ENCODE results near the gene TCEAL7. TPM values are rescaled to one million over a fixed set of nuclear protein-coding genes. Genes with fewer than 3 reads are reported as not detected.

TCEAL7 gene
- total and polyA plus RNA-seq, 11 donors, result 1.5 to 5.8 (median 3.1) TPM

DNA sequence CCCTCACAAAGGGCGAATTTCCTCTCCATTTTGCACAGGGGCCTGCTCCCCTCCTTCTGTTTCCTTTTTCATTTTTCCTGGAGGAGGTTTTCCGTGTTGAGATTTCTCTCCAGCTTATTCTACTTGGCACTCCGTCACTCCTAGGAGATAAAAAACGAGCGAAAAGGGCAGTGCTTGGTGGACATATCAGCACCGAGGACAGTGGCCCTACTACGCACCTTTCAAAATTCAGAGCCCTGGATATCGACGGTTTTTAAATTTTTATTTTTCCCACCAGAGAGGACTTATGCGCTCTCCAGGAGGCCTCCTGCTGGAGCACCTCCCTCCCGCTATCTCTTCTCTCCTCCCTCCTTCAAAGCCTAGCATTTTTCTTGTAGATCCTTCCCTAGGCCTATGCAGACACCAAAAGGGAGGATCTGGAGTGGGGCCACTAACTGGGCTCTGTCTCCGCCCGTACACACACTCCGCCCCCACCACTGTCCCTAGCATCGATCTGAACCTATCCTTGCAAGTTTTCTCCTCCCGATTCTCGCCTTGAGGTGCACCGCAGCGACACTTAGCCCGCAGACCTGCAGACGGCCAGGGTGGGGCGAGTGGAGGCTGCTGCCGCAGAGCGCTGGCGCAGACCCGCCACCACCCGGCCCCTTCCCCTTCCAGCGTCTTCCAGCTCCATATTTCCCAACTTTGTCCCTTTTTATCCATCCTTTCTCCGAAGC is 17.8 kb downstream of the TCEAL7 start:
- Histone ChIP-seq H3K27me3 (peaks cover 0 to 49% (median 0%) of the 10 kb centered on the region in 9 donors), H3K27ac (no peak overlapping the region), H3K4me3 (no peak overlapping the region), H3K9me3 (no peaks in the 10 kb centered on the region), H3K4me1 (no peaks in the 10 kb centered on the region), H3K36me3 (no peaks in the 10 kb centered on the region)
- DNase-seq, result no peak
- WGBS, 4 donors, result 52 to 58% (median 53%) methylated on average over 29 of the region's 29 CpGs
- intact Hi-C loops (cut with DNase I), result no loop called here
- TF ChIP-seq, protein P1, sequence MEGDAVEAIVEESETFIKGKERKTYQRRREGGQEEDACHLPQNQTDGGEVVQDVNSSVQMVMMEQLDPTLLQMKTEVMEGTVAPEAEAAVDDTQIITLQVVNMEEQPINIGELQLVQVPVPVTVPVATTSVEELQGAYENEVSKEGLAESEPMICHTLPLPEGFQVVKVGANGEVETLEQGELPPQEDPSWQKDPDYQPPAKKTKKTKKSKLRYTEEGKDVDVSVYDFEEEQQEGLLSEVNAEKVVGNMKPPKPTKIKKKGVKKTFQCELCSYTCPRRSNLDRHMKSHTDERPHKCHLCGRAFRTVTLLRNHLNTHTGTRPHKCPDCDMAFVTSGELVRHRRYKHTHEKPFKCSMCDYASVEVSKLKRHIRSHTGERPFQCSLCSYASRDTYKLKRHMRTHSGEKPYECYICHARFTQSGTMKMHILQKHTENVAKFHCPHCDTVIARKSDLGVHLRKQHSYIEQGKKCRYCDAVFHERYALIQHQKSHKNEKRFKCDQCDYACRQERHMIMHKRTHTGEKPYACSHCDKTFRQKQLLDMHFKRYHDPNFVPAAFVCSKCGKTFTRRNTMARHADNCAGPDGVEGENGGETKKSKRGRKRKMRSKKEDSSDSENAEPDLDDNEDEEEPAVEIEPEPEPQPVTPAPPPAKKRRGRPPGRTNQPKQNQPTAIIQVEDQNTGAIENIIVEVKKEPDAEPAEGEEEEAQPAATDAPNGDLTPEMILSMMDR (IDR thresholded peaks at IDR 0.05), result no peak
- no peak for TF ChIP-seq POLR2A (IDR thresholded peaks at IDR 0.05)
- ATAC-seq, result no peak

DNA sequence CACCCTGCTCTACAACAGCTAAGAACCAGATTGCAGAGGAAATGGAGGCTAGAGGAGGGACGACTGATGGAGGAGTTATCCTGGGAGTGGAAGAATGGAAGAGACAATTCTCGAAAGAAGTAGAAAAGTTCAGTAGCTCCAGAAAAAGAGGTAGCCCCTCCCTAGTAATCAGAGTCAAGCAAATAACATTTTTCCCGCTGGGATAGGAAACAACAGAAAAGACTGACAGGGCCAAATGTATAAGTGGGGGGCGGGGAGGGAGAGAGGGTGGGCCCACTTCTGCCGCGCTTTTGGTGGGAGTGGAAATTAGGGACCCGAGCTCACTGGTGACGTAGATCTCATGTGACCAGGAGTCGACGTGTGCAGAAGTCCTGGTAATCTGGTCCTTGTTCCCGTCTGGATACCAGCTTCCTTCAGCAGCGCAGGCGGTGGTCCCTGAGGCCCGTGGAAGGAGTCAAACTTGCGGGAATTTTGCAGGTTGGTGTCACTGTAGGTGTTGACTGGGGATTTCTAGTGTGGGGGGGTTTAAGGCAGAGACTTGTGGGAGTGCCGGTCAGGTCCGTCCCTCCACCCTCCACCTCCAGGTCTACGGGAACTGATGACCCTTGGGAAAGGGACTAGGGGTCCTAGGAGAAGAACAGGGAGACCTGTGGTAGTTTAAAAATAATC is 26.2 kb downstream of the TCEAL7 start, which contains the start of gene TCEAL9:
TSS of gene TCEAL9 (plus strand) at position 377 of the 669 bp plus-strand sequence. CDS start 1,179 bp downstream, outside the sequence.
- TF ChIP-seq, protein P1 (IDR thresholded peaks at IDR 0.05), result no peak
- peak in 1 of 2 donors; percentile 72 for TF ChIP-seq POLR2A (IDR thresholded peaks at IDR 0.05)
- ATAC-seq (peak; percentile 90 to 98 (median 95)), DNase-seq (peak; percentile 51 to 71 (median 65))
- Histone ChIP-seq H3K36me3 (peaks cover 0 to 10% (median 0%) of the 10 kb centered on the region in 9 donors), H3K27ac (peak within 1 kb of the TSS; percentile 69 to 94 (median 88)), H3K4me3 (peak within 1 kb of the TSS; percentile 31 to 96 (median 73)), H3K9me3 (no peaks in the 10 kb centered on the region), H3K27me3 (peaks cover 0 to 9% (median 0%) of the 10 kb centered on the region in 9 donors), H3K4me1 (peaks cover 0 to 8% (median 0%) of the 10 kb centered on the region in 12 donors)
- WGBS, 4 donors, result 0 to 25% (median 9%) methylated on average over 17 to 18 of the region's 18 CpGs
- intact Hi-C loops (cut with DNase I), result no loop called here

DNA sequence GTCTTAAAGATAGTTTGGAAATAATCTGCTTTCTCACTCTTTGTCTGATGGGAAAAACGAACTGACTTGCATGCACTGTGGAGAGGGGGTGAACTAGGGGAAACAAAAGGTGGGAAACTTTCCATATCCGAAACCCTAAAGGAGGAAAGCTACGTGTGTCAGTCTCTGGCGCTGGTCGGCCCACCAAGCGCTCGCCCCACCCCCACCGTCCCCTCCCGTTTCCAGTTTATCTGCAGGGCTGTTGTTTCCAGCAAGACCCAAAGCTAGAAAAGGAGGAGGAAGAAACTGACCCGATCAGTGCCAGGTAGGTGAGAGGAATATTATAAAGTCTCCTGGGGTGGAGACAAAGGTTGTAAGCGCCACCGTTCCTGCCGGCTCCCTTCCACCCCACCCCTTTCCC is 26.8 kb downstream of the TCEAL7 start:
- peak overlapping the region; percentile 31 to 96 (median 73) for H3K4me3 ChIP-seq

More for the DNA sequence above, 26.8 kb downstream of the TCEAL7 start:
- TF ChIP-seq, protein P1 (IDR thresholded peaks at IDR 0.05), result no peak
- TF ChIP-seq POLR2A (IDR thresholded peaks at IDR 0.05), result no peak
- H3K4me1 ChIP-seq, result peaks cover 0 to 8% (median 0%) of the 10 kb centered on the region in 12 donors
- peaks cover 0 to 6% (median 0%) of the 10 kb centered on the region in 9 donors for H3K27me3 ChIP-seq
- WGBS, 4 donors, result 0 to 17% (median 8%) methylated on average over 13 of the region's 13 CpGs
- DNase-seq, result peak in 3 of 5 donors; percentile 22 to 39 (median 39)
- peaks cover 0 to 10% (median 0%) of the 10 kb centered on the region in 9 donors for H3K36me3 ChIP-seq
- no peaks in the 10 kb centered on the region for H3K9me3 ChIP-seq
- H3K27ac ChIP-seq, result peak overlapping the region; percentile 69 to 94 (median 88)
- ATAC-seq, result peak; percentile 69 to 86 (median 82)
- intact Hi-C loops (cut with DNase I), result no loop called here

Measured in heart left ventricle (tissue), 16 donors.